ENCODE data around the gene RNF207.
A peak's percentile ranks its signal among the peaks of the same experiment; 100 is the strongest.

The RNF207 gene

DNA sequence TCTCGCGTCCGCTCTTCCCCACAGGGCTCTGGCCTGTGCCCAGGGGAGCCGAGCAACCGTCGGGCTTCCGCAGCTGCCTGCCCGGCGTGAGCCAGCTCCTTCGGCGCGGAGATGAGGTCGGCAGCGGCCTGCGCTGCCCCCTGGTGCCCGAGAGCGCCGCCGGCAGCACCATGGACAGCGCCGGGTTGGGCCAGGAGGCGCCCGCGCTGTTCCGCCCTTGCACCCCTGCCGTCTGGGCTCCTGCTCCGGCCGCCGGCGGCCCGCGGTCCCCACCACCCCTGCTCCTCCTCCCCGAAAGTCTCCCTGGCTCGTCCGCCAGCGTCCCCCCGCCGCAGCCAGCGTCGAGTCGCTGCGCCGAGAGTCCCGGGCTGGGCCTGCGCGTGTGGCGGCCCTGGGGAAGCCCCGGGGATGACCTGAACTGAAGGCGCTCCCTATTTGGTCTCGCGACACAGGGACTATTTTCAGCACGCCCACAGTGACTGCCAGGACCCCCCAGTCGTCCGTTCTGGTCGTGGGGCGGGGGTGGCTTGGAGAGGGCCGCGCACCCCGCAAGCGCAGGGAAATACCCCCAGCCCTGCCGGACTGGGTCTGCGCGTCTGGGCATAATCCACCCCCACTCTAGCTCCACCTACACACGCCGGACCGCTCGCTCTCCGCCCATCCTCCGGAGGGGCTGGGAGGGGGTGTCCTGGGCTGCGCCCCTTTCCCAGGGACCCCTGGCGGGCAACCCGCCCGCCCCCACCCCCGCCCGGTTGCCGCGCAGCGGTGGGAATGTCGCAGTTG lies 39.4 kb downstream of the RNF207 start:
- H3K4me3 ChIP-seq, result peak overlapping the region; percentile 68
- DNase-seq (ENCODE audit: low read depth, low spot score), result no peak
- H3K9me3 ChIP-seq (ENCODE audit: low read depth, low read length), result no peaks in the 10 kb centered on the region
- no peak overlapping the region for H3K9ac ChIP-seq (ENCODE audit: insufficient read length)
- no peaks in the 10 kb centered on the region for H3K36me3 ChIP-seq (ENCODE audit: insufficient read depth, low read length)
- TF ChIP-seq FOXP2 (optimal IDR thresholded peaks at IDR 0.05; ENCODE audit: control extremely low read depth, extremely low read length, insufficient read depth) (no peak), EZH2 (IDR thresholded peaks at IDR 0.05) (no peak), POLR2AphosphoS5 (IDR thresholded peaks at IDR 0.05; ENCODE audit: borderline replicate concordance, low read depth, low read length) (no peak)
- H3K27ac ChIP-seq, result no peak overlapping the region

DNA sequence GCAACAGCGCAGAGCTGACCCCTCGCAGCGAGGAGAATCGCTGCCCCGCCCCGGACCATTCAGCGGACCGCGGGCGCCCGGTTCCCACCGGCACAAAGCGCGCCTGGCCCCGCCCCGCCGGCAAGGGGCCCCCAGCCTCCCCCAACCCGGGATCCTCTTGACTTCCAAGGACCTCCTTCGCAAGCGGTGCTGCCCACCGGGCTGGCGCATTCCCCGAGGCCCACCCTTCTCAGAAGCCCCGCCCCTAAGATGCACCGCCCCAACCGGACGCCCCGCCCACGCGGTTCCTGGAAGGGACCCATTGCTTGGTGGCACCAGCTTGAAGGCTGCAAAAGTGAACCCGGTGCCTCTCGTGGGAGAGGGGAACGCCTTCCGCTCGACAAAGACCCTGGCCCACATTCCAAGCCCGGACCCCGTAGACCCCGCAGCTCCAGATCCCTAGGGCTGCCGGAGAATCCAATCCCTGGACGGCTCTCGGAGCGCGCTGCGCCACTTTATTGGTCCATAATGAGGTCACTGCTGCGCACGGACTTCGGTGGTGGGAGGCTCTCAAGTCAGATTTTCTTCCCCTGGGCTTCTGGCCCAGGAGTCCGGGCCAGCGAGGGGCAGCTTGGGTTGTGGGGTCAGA lies 40.1 kb downstream of the RNF207 start:
- H3K9me3 ChIP-seq (ENCODE audit: low read depth, low read length), result no peaks in the 10 kb centered on the region
- no peak overlapping the region for H3K9ac ChIP-seq (ENCODE audit: insufficient read length)
- no peak overlapping the region for H3K27ac ChIP-seq
- TF ChIP-seq EZH2 (IDR thresholded peaks at IDR 0.05) (no peak), FOXP2 (optimal IDR thresholded peaks at IDR 0.05; ENCODE audit: control extremely low read depth, extremely low read length, insufficient read depth) (no peak), POLR2AphosphoS5 (IDR thresholded peaks at IDR 0.05; ENCODE audit: borderline replicate concordance, low read depth, low read length) (no peak)
- no peak for DNase-seq (ENCODE audit: low read depth, low spot score)
- peak overlapping the region; percentile 68 for H3K4me3 ChIP-seq
- no peaks in the 10 kb centered on the region for H3K36me3 ChIP-seq (ENCODE audit: insufficient read depth, low read length)

DNA sequence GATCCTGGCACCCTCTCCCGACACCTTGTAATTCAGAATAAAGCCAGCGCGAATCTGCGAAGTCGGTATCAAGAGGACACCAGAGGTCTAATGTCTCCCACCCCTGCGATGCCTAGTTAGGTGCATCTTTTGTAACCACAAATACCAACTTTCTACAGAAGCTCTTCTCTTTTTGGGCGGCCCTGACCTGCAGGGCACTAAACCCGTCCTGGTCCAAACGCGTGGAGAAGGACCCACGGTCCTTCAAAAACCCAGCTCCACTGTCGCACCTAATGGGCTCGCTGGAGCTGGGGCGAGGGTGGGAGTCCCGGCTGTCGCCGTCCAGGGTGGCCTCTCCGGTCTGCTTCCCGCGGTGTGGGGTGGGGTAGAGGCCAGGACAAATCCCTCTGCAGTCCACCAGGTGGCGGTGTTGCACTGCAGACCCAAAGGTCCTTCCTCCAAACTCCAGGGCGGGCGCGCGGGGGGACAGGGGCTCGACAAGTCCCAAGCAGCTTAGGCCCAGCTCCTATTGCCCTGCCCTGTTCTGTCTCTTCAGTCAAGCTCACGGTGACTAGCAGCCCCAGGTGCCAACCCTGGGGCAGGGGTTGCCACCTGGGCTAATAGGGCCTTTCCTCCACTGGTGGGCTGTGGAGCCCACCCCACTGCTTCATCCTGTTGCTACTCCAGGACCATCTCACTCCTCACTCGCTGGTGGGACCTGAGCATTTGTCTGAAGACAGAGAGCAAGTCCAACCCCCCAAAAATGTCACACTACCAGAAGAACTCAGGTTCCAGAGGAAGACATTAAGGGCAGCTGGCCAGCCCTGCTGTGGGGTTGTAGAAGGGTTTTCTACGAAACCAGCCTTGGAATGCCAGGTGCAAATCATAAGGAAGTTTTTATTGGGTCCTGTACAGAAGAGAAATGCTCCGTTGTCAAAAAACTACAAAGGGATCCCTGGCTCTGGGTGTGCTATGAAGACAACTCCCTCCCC lies 40.9 kb downstream of the RNF207 start:
- H3K9ac ChIP-seq (ENCODE audit: insufficient read length), result no peak overlapping the region

GRCh38 chr1:6247651-6248050 lies 41.7 kb downstream of the RNF207 start:
- Histone ChIP-seq H3K9me3 (ENCODE audit: low read depth, low read length) (no peaks in the 10 kb centered on the region), H3K27ac (no peak overlapping the region), H3K9ac (ENCODE audit: insufficient read length) (no peak overlapping the region), H3K4me3 (no peak overlapping the region), H3K36me3 (ENCODE audit: insufficient read depth, low read length) (no peaks in the 10 kb centered on the region)
- no peak for DNase-seq (ENCODE audit: low read depth, low spot score)
- TF ChIP-seq EZH2 (IDR thresholded peaks at IDR 0.05), result no peak
- TF ChIP-seq FOXP2 (optimal IDR thresholded peaks at IDR 0.05; ENCODE audit: control extremely low read depth, extremely low read length, insufficient read depth), result no peak
- no peak for TF ChIP-seq POLR2AphosphoS5 (IDR thresholded peaks at IDR 0.05; ENCODE audit: borderline replicate concordance, low read depth, low read length)

More for the DNA sequence above, 40.9 kb downstream of the RNF207 start:
- Histone ChIP-seq H3K4me3 (peak overlapping the region; percentile 68; the same call in 1 of the 2 replicates), H3K9me3 (ENCODE audit: low read depth, low read length) (no peaks in the 10 kb centered on the region), H3K27ac (no peak overlapping the region), H3K36me3 (ENCODE audit: insufficient read depth, low read length) (no peaks in the 10 kb centered on the region)
- no peak for DNase-seq (ENCODE audit: low read depth, low spot score)
- TF ChIP-seq FOXP2 (optimal IDR thresholded peaks at IDR 0.05; ENCODE audit: control extremely low read depth, extremely low read length, insufficient read depth) (no peak), POLR2AphosphoS5 (IDR thresholded peaks at IDR 0.05; ENCODE audit: borderline replicate concordance, low read depth, low read length) (no peak), EZH2 (IDR thresholded peaks at IDR 0.05) (no peak)

- H3K9ac ChIP-seq (ENCODE audit: insufficient read length), result no peak overlapping the region
- no peak overlapping the region for H3K27ac ChIP-seq
- no peak overlapping the region for H3K4me3 ChIP-seq
- DNase-seq (ENCODE audit: low read depth, low spot score), result no peak
- no peak for TF ChIP-seq EZH2 (IDR thresholded peaks at IDR 0.05)
- TF ChIP-seq FOXP2 (optimal IDR thresholded peaks at IDR 0.05; ENCODE audit: control extremely low read depth, extremely low read length, insufficient read depth), result no peak
- no peak for TF ChIP-seq POLR2AphosphoS5 (IDR thresholded peaks at IDR 0.05; ENCODE audit: borderline replicate concordance, low read depth, low read length)
- no peaks in the 10 kb centered on the region for H3K36me3 ChIP-seq (ENCODE audit: insufficient read depth, low read length)
- H3K9me3 ChIP-seq (ENCODE audit: low read depth, low read length), result no peaks in the 10 kb centered on the region
Observed at GRCh38 chr1:6248161-6248776, 42.4 kb downstream of the RNF207 start.

GRCh38 chr1:6248932-6249738 lies 43.2 kb downstream of the RNF207 start:
- Histone ChIP-seq H3K9ac (ENCODE audit: insufficient read length) (no peak overlapping the region), H3K27ac (no peak overlapping the region), H3K36me3 (ENCODE audit: insufficient read depth, low read length) (no peaks in the 10 kb centered on the region; the same call in 1 of the 2 replicates), H3K9me3 (ENCODE audit: low read depth, low read length) (no peaks in the 10 kb centered on the region), H3K4me3 (peak overlapping the region; percentile 47)
- no peak for TF ChIP-seq FOXP2 (optimal IDR thresholded peaks at IDR 0.05; ENCODE audit: control extremely low read depth, extremely low read length, insufficient read depth)
- TF ChIP-seq EZH2 (IDR thresholded peaks at IDR 0.05), result no peak
- peak; percentile 28; the same call in 1 of the 2 replicates for TF ChIP-seq POLR2AphosphoS5 (IDR thresholded peaks at IDR 0.05; ENCODE audit: borderline replicate concordance, low read depth, low read length)
- DNase-seq (ENCODE audit: low read depth, low spot score), result no peak
